Prostate gland (tissue), 2 donors: Measurements from ENCODE around the gene MYOCD. TPM values are rescaled to one million over a fixed set of nuclear protein-coding genes. Genes with fewer than 3 reads are reported as not detected.
A peak's percentile ranks its signal among the peaks of the same experiment; 100 is the strongest.

Experiments used
- DNase-seq: peaks from one replicate; pipeline ENCODE4 v3.0.0-alpha.2; 2019; ENCODE audit warnings: low spot score
- H3K27ac ChIP-seq, 2 donors: fragments of 200-600 bp; sonication (generic); 2 replicates each; pipeline ENCODE4 v1.5.1; 2017 to 2019
- H3K27me3 ChIP-seq: fragments of 200-600 bp; sonication (generic); replicated peaks from 2 replicates; pipeline ENCODE4 v1.5.1; 2019; ENCODE audit not compliant: insufficient read depth
- H3K36me3 ChIP-seq, 2 donors: fragments of 200-600 bp; sonication (generic); 1 replicate in 1 of 2; 2 replicates in 1 of 2; pipeline versions ENCODE4 v1.5.1 to v1.8.1; 2017 to 2019
- H3K4me1 ChIP-seq: fragments of 200-600 bp; sonication (generic); replicated peaks from 2 replicates; pipeline ENCODE4 v1.5.1; 2019
- H3K4me3 ChIP-seq, 2 donors: fragments of 200-600 bp; sonication (generic); 2 replicates each; pipeline ENCODE4 v1.5.1; 2017 to 2019
- H3K9me3 ChIP-seq: fragments of 200-600 bp; sonication (generic); 2 replicates; pipeline ENCODE4 v1.5.1; 2017
- POLR2A ChIP-seq: fragments of 450-650 bp; IDR thresholded peaks from one replicate; pipeline ENCODE4 v1.6.1; 2016; ENCODE audit warnings: antibody characterized with exemption, mild to moderate bottlenecking
- POLR2AphosphoS5 ChIP-seq: sonication (generic); formaldehyde crosslinking; IDR thresholded peaks from one replicate; pipeline ENCODE4 v1.6.1; 2017; ENCODE audit warnings: antibody characterized with exemption
- WGBS: methylation state at CpG from one replicate; pipeline ENCODE4 v1.1.5; 2018; 5-methylcytosine and 5-hydroxymethylcytosine counted together
- intact Hi-C: fragments of 100-400 bp; cut with DNase I; formaldehyde crosslinking; loops from one replicate; pipeline ENCODE4 v1.14.2; 2022
- total RNA-seq, 2 donors: library from RNA; depleted of rRNA; stranded (reverse); fragments of >200 nt; gene quantifications; one replicate each; pipeline ENCODE4 v1.1.0, GENCODE V29; 2016
- TF ChIP-seq, protein P1 (sequence below), 4 experiments: fragments of 200-600 bp in 2 of 4; fragments of 450-650 bp in 2 of 4; sonication (generic) in 2 of 4; IDR thresholded peaks; 1 replicate in 3 of 4; 2 replicates in 1 of 4; pipeline ENCODE4 v1.5.1; 2016 to 2019; ENCODE audit warnings: antibody characterized with exemption in 4 of 4, mild to moderate bottlenecking in 2 of 4, moderate library complexity in 2 of 4

The MYOCD gene
- total RNA-seq, 2 donors from 2014 or later, result 8.5 to 43.8 TPM

DNA sequence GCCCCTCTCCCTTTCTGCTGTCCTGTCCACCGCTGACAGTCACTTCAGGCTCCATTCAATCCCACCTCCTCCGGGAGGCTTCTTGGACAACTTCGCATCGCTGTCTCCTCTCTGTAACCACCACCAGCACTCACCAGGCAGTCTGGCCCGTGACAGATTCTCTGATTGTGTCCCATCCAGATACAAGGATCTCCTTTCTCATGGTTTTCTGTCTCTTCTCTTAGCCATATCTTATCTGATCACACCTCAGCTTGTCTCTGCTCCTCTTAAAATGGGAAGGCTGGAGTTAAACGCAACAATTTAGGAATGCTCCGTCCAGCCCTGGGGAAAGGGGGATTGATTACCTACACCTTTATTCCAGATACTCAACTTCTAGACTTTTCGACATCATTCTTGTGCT is 66.7 kb downstream of the MYOCD start:
- peaks cover 4% of the 10 kb centered on the region for H3K4me1 ChIP-seq
- intact Hi-C loops, result loop anchor here (5.0 kb wide), 1 partner anchor 50 kb away; no protein-coding TSS in a partner anchor
- 93% methylated on average over 8 of the region's 8 CpGs for WGBS
- no peaks in the 10 kb centered on the region for H3K27me3 ChIP-seq
- no peak for TF ChIP-seq POLR2AphosphoS5
- TF ChIP-seq, protein P1, sequence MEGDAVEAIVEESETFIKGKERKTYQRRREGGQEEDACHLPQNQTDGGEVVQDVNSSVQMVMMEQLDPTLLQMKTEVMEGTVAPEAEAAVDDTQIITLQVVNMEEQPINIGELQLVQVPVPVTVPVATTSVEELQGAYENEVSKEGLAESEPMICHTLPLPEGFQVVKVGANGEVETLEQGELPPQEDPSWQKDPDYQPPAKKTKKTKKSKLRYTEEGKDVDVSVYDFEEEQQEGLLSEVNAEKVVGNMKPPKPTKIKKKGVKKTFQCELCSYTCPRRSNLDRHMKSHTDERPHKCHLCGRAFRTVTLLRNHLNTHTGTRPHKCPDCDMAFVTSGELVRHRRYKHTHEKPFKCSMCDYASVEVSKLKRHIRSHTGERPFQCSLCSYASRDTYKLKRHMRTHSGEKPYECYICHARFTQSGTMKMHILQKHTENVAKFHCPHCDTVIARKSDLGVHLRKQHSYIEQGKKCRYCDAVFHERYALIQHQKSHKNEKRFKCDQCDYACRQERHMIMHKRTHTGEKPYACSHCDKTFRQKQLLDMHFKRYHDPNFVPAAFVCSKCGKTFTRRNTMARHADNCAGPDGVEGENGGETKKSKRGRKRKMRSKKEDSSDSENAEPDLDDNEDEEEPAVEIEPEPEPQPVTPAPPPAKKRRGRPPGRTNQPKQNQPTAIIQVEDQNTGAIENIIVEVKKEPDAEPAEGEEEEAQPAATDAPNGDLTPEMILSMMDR (IDR thresholded peaks at IDR 0.05), result no peak
- TF ChIP-seq POLR2A, result no peak
- no peak overlapping the region for H3K4me3 ChIP-seq
- DNase-seq, result no peak
- no peaks in the 10 kb centered on the region for H3K9me3 ChIP-seq
- H3K36me3 ChIP-seq, result no peaks in the 10 kb centered on the region
- no peak overlapping the region for H3K27ac ChIP-seq

DNA sequence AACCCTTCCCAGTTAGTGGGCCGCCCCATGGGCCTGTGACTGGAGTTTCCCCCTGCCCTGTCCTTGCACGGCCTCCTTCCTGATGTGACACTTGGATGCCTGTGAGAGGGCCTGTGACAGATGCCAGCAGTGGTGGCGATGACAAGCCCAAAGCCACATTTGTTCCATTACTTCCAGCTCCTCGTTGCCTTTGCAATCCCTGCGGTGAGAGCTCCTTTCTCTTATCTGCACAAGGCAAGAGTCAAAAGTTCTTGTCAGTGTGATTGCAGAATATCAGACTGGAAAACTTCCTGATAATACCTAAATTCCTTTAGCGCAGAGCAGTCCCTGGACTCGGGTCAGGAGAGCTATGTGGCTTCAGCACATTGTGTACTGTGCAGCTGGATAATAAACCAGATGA is 69.2 kb downstream of the MYOCD start:
- 42% methylated on average over 7 of the region's 7 CpGs for WGBS
- intact Hi-C loops, result loop anchor here (5.0 kb wide), 2 partner anchors 53 to 478 kb away; no protein-coding TSS in a partner anchor

DNA sequence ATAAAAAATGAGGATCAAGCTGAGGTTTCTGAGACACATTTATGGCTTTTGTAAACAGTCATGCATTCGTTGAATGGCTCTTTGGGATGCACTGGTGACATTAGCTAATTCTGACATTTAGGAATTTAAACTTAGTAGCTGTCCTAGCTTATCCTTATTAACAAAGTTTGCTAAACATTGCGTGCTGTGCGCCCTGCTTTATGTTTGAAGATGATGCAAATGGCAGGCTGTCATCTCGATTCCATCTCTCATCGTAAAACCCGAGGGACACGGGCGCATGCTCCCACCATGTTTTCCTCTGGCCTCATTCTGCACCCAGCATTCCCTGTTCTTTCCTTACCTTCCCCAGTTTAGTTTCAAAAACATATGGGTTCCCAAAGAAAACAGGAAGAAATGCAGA is 69.8 kb downstream of the MYOCD start:
- Histone ChIP-seq H3K9me3 (no peaks in the 10 kb centered on the region), H3K4me1 (peaks cover 4% of the 10 kb centered on the region), H3K27ac (no peak overlapping the region), H3K4me3 (no peak overlapping the region), H3K36me3 (no peaks in the 10 kb centered on the region), H3K27me3 (no peaks in the 10 kb centered on the region)
- DNase-seq, result no peak
- 55% methylated on average over 8 of the region's 8 CpGs for WGBS
- intact Hi-C loops, result loop anchor here (5.0 kb wide), 1 partner anchor 478 kb away; no protein-coding TSS in a partner anchor
- TF ChIP-seq, protein P1 (IDR thresholded peaks at IDR 0.05), result no peak
- TF ChIP-seq POLR2A (no peak), POLR2AphosphoS5 (no peak)

More for the DNA sequence above, 69.2 kb downstream of the MYOCD start:
- no peak overlapping the region for H3K4me3 ChIP-seq
- no peaks in the 10 kb centered on the region for H3K36me3 ChIP-seq
- DNase-seq, result no peak
- TF ChIP-seq, protein P1 (IDR thresholded peaks at IDR 0.05), result no peak
- no peak for TF ChIP-seq POLR2AphosphoS5
- no peak for TF ChIP-seq POLR2A
- peaks cover 4% of the 10 kb centered on the region for H3K4me1 ChIP-seq
- no peaks in the 10 kb centered on the region for H3K27me3 ChIP-seq
- no peak overlapping the region for H3K27ac ChIP-seq
- no peaks in the 10 kb centered on the region for H3K9me3 ChIP-seq

DNA sequence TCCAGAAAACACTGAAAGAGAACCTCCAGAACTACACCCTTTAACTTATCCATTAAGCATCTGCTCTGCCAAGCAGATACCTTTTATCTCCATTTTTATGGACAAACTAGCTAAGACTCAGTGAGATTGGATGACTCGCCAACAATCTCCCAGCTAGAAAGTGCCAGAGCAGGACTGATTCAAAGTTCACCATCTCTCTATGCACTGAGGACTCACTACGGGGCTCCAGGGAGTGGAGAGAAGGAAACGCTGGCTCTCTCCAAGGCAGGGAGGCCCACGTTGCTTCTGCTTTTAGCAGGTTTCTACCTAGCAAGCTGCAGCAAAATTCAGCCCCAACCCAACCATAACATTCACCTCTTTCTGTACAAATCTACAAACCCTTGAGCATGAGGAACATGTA is 70.8 kb downstream of the MYOCD start:
- no peak overlapping the region for H3K4me3 ChIP-seq
- 46% methylated on average over 4 of the region's 4 CpGs for WGBS
- no peaks in the 10 kb centered on the region for H3K27me3 ChIP-seq
- intact Hi-C loops, result loop anchor here (5.0 kb wide), 1 partner anchor 479 kb away; no protein-coding TSS in a partner anchor
- no peak for DNase-seq
- H3K36me3 ChIP-seq, result no peaks in the 10 kb centered on the region
- no peak overlapping the region for H3K27ac ChIP-seq
- H3K9me3 ChIP-seq, result no peaks in the 10 kb centered on the region
- no peak for TF ChIP-seq POLR2AphosphoS5
- TF ChIP-seq, protein P1 (IDR thresholded peaks at IDR 0.05), result no peak
- no peak for TF ChIP-seq POLR2A
- H3K4me1 ChIP-seq, result no peaks in the 10 kb centered on the region

DNA sequence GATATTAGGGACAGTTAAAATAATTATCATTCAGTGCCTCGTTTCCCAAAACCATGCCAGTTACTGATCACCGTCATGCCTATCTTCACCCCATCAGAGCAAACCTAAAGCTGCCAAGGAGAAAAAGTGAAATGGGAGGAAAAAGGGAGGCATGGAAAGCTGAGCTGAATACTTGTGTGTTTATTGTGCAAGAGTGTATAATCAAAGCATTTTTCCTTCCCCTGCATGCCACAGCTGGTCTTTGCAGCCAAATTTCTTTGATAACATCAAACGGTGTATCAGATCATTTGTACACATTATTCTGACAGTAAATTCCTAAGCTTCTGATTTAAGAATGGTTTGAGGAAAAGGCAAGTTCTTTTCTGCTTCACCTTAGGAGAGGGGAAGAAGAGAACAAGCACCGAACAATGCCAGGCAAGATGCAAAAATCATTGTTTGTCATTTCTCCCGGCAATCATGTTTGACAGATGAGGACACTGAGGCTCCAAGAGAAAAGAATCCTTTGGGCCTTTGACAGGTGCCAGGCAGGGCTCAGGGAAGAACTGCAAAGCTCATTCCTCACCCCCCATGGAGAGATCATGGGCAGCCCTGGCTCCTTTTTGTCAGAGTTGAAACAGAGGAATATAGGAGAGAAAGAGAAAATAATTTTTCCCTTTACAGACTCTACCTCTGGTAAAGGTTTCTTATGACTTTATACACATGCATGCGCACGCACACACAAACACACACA is 72.2 kb downstream of the MYOCD start:
- WGBS, result 46% methylated on average over 7 of the region's 7 CpGs
- intact Hi-C loops, result loop anchor here (5.0 kb wide), 1 partner anchor 481 kb away; no protein-coding TSS in a partner anchor

More for the DNA sequence above, 72.2 kb downstream of the MYOCD start:
- Histone ChIP-seq H3K4me3 (no peak overlapping the region), H3K9me3 (no peaks in the 10 kb centered on the region), H3K4me1 (no peaks in the 10 kb centered on the region), H3K27me3 (no peaks in the 10 kb centered on the region), H3K27ac (no peak overlapping the region), H3K36me3 (no peaks in the 10 kb centered on the region)
- DNase-seq, result peak; percentile 15
- TF ChIP-seq, protein P1 (IDR thresholded peaks at IDR 0.05), result no peak
- no peak for TF ChIP-seq POLR2A
- TF ChIP-seq POLR2AphosphoS5, result peak; percentile 55
